GM18861 (cell line): ENCODE measurements around the gene CLDN14.

ENCODE experiments used
- ATAC-seq: cut with Tn5 transposase; IDR thresholded peaks from one replicate; pipeline ENCODE4 v1.9.1; 2021; ENCODE audit not compliant: unreplicated experiment

CLDN14 gene

GRCh38 chr21:36473203-36473602 lies 6.7 kb downstream of the CLDN14 start:
- no peak for ATAC-seq

- ATAC-seq: no peak
Observed at GRCh38 chr21:36472377-36472776, 7.5 kb downstream of the CLDN14 start.

GRCh38 chr21:36471254-36471723 lies 8.6 kb downstream of the CLDN14 start:
- peak; percentile 77 for ATAC-seq

- no peak for ATAC-seq
Observed at GRCh38 chr21:36470294-36470693, 9.6 kb downstream of the CLDN14 start.

GRCh38 chr21:36466061-36466511 lies 13.8 kb downstream of the CLDN14 start:
- no peak for ATAC-seq

- ATAC-seq: no peak
Observed at GRCh38 chr21:36465478-36465877, 14.4 kb downstream of the CLDN14 start.

GRCh38 chr21:36464590-36464989 lies 15.3 kb downstream of the CLDN14 start:
- no peak for ATAC-seq

GRCh38 chr21:36463991-36464390 lies 15.9 kb downstream of the CLDN14 start:
- ATAC-seq: no peak

- no peak for ATAC-seq
Observed at GRCh38 chr21:36463204-36463603, 16.7 kb downstream of the CLDN14 start.

- no peak for ATAC-seq
Observed at GRCh38 chr21:36461918-36462486, 17.9 kb downstream of the CLDN14 start.

- no peak for ATAC-seq
Observed at GRCh38 chr21:36461277-36461917, 18.5 kb downstream of the CLDN14 start.

- no peak for ATAC-seq
Observed at GRCh38 chr21:36460866-36461265, 19.1 kb downstream of the CLDN14 start.

GRCh38 chr21:36459098-36459497 lies 20.8 kb downstream of the CLDN14 start:
- no peak for ATAC-seq

GRCh38 chr21:36456729-36457414 lies 23.1 kb downstream of the CLDN14 start:
- ATAC-seq: no peak

- ATAC-seq: no peak
Observed at GRCh38 chr21:36454706-36455105, 25.2 kb downstream of the CLDN14 start.

GRCh38 chr21:36454093-36454531 lies 25.8 kb downstream of the CLDN14 start:
- no peak for ATAC-seq

- no peak for ATAC-seq
Observed at GRCh38 chr21:36452281-36452825, 27.6 kb downstream of the CLDN14 start.

- no peak for ATAC-seq
Observed at GRCh38 chr21:36451506-36451905, 28.4 kb downstream of the CLDN14 start.

GRCh38 chr21:36450511-36450910 lies 29.4 kb downstream of the CLDN14 start:
- no peak for ATAC-seq

- ATAC-seq: no peak
Observed at GRCh38 chr21:36446301-36446700, 33.6 kb downstream of the CLDN14 start.

- ATAC-seq: no peak
Observed at GRCh38 chr21:36441715-36442114, 38.2 kb downstream of the CLDN14 start.

GRCh38 chr21:36437745-36438128 lies 42.2 kb downstream of the CLDN14 start:
- no peak for ATAC-seq
